GM12873 (cell line): ENCODE data around the gene CNPY2.

Experiments used
- CTCF ChIP-seq: IDR thresholded peaks from 2 replicates; pipeline ENCODE4 v1.5.1; 2012; ENCODE audit warnings: low read depth, mild to moderate bottlenecking, moderate library complexity, low read length, control low read depth; ENCODE audit not compliant: insufficient read depth; ENCODE audit errors: missing control alignments

The CNPY2 gene

GRCh38 chr12:56298828-56299227 lies 17.0 kb downstream of the CNPY2 start:
- TF ChIP-seq CTCF = no peak

GRCh38 chr12:56297400-56297799 lies 18.4 kb downstream of the CNPY2 start:
- no peak for TF ChIP-seq CTCF

GRCh38 chr12:56296295-56296694 lies 19.5 kb downstream of the CNPY2 start:
- no peak for TF ChIP-seq CTCF

- TF ChIP-seq CTCF = no peak
These were observed 22.0 kb downstream of the CNPY2 start for GRCh38 chr12:56293795-56294194.

GRCh38 chr12:56288705-56289387 lies 26.9 kb downstream of the CNPY2 start:
- TF ChIP-seq CTCF = no peak

- no peak for TF ChIP-seq CTCF
These were observed 29.6 kb downstream of the CNPY2 start for GRCh38 chr12:56286044-56286830.

- no peak for TF ChIP-seq CTCF
These were observed 33.2 kb downstream of the CNPY2 start for GRCh38 chr12:56282579-56282978.
